ENCODE data around the gene ZDHHC8. TPM values are rescaled to one million over a fixed set of nuclear protein-coding genes. Genes with fewer than 3 reads are reported as not detected.
A peak's percentile ranks its signal among the peaks of the same experiment; 100 is the strongest.

Gene ZDHHC8
- total and polyA plus RNA-seq, 9 donors, result 5.1 to 77.4 (median 58.9) TPM

DNA sequence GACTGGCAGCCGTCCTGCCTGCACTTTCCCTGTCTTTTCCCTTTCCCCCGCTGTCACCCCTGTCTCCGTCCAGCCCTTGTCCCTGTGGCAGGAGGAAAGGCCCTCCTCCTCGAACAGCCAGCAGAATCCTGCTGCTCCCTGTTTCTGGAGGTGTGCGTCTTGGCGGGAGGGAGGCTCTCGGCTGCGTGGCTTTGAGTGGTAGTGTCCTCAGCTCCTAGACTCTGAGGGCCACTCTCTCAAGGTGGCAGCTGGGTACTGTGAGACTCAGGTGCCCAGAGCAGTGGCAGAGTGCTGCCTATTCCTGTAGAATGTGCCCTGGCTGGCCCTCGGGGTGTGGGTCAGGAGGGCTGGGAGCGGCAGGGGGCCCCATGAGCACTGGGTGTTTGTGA is 24.8 kb upstream of the ZDHHC8 start:
- intact Hi-C loops (cut with DNase I), result no loop called here
- WGBS, 3 donors, result 90 to 95% (median 90%) methylated on average over 10 of the region's 10 CpGs
- no peak overlapping the region for H3K27ac ChIP-seq
- H3K27me3 ChIP-seq, result no peaks in the 10 kb centered on the region
- no peaks in the 10 kb centered on the region for H3K4me1 ChIP-seq (ENCODE audit: insufficient read depth)
- H3K36me3 ChIP-seq, result peaks cover 4% of the 10 kb centered on the region
- peak in 1 of 5 donors; percentile 11 for DNase-seq
- TF ChIP-seq EP300 (IDR thresholded peaks at IDR 0.05) (no peak), POLR2A (IDR thresholded peaks at IDR 0.05) (no peak)
- TF ChIP-seq, protein P1, sequence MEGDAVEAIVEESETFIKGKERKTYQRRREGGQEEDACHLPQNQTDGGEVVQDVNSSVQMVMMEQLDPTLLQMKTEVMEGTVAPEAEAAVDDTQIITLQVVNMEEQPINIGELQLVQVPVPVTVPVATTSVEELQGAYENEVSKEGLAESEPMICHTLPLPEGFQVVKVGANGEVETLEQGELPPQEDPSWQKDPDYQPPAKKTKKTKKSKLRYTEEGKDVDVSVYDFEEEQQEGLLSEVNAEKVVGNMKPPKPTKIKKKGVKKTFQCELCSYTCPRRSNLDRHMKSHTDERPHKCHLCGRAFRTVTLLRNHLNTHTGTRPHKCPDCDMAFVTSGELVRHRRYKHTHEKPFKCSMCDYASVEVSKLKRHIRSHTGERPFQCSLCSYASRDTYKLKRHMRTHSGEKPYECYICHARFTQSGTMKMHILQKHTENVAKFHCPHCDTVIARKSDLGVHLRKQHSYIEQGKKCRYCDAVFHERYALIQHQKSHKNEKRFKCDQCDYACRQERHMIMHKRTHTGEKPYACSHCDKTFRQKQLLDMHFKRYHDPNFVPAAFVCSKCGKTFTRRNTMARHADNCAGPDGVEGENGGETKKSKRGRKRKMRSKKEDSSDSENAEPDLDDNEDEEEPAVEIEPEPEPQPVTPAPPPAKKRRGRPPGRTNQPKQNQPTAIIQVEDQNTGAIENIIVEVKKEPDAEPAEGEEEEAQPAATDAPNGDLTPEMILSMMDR (IDR thresholded peaks at IDR 0.05), result no peak
- no peaks in the 10 kb centered on the region for H3K9me3 ChIP-seq
- H3K4me3 ChIP-seq, result no peak overlapping the region

DNA sequence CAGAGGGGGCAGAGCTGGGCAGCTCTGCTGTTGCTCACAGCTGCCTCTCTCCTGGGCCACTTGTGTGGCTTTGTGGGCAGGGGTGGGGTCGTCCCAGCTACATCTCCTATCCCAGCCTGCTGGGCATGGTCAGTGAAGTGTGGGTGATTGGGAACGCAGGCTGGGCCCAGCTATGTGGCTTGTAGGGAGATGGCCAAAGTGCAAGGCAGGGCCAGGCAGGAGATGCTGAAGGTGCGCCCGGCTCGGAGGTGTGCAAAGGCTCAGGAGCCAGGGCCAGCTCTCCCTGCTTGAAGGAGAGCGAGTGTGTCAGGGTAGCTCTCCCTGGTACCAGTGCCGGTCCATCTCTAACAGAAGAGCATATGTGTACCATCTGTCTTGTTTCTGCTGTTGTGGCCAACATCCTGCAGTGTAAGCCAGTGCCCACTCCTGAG is 24.1 kb upstream of the ZDHHC8 start:
- Histone ChIP-seq H3K4me1 (ENCODE audit: insufficient read depth) (no peaks in the 10 kb centered on the region), H3K4me3 (no peak overlapping the region), H3K9me3 (no peaks in the 10 kb centered on the region), H3K27me3 (no peaks in the 10 kb centered on the region), H3K36me3 (peaks cover 4% of the 10 kb centered on the region), H3K27ac (no peak overlapping the region)
- 89 to 94% (median 94%) methylated on average over 7 of the region's 7 CpGs for WGBS, 3 donors
- peak in 1 of 5 donors; percentile 18 for DNase-seq
- intact Hi-C loops (cut with DNase I), result no loop called here
- TF ChIP-seq EP300 (IDR thresholded peaks at IDR 0.05), result no peak
- TF ChIP-seq POLR2A (IDR thresholded peaks at IDR 0.05), result no peak
- TF ChIP-seq, protein P1 (IDR thresholded peaks at IDR 0.05), result no peak

DNA sequence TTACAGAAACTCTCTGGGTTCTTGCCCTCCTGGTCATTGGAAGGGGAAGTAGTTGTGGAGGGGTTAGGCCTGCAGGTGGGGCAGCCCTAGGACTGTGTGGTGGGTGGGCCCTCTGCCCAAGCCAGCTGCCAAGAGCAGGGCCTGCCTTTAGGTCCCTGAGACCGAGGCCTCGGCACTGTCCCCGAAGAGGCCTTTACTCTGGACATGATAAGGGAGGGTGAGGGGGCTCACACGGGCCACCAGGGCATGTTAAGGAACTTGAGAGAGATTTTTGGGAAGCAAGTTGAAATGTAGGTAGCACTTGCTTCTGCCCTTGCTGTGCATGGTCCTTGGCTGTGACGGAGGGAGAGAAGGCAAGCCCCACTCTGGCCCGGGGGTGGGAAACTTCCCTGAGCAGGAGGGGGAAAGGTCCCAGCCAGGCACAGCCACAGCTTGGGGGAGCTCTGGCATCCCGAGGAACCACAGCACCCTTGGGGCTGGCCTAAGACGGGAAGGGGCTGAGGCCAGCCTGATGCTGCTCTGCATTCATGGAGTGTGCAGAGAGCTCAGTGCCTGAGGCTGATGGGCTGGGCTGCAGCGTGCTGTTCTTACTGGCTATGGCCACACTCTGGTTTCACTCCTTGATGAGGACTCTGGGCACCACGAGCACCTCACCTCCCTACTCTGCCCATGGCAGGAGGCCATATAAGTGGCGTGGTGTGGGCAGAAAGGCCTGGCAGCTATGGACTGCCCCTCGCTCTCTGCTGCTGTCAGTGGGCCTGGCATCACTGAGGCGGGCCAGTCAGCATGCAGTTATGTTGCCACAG is 23.4 kb upstream of the ZDHHC8 start:
- Histone ChIP-seq H3K27ac (no peak overlapping the region), H3K4me3 (no peak overlapping the region), H3K9me3 (no peaks in the 10 kb centered on the region), H3K36me3 (peaks cover 4% of the 10 kb centered on the region), H3K27me3 (no peaks in the 10 kb centered on the region), H3K4me1 (ENCODE audit: insufficient read depth) (no peaks in the 10 kb centered on the region)
- peak in 1 of 5 donors; percentile 22 for DNase-seq
- TF ChIP-seq EP300 (IDR thresholded peaks at IDR 0.05) (no peak), POLR2A (IDR thresholded peaks at IDR 0.05) (no peak)
- TF ChIP-seq, protein P1 (IDR thresholded peaks at IDR 0.05), result no peak
- WGBS, 3 donors, result 75 to 77% (median 76%) methylated on average over 12 to 13 of the region's 13 CpGs
- intact Hi-C loops (cut with DNase I), result no loop called here

DNA sequence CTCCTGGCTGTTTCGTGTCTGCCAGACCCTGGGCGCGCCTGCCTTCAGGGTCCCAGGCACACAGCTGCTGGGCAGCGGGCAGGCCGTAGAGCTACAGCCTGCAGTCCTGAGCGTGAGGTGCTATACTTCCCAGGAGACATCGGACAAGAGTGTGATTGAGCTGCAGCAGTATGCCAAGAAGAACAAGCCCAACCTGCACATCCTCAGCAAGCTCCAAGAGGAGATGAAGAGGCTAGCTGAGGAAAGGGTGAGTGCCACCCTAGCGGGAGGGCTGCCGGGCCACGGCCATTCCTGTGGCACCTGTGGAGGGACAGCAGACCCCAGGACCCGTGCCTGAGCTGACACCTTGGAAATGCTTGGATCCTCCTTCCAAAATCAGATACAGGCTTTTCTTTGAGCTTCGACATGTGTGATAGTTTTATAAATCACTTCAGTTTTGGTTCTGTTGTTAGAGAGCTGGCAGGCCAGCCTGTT is 22.8 kb upstream of the ZDHHC8 start:
- peak in 1 of 5 donors; percentile 14 for DNase-seq
- Histone ChIP-seq H3K4me1 (ENCODE audit: insufficient read depth) (no peaks in the 10 kb centered on the region), H3K27ac (no peak overlapping the region), H3K27me3 (no peaks in the 10 kb centered on the region), H3K9me3 (no peaks in the 10 kb centered on the region), H3K36me3 (peaks cover 4% of the 10 kb centered on the region), H3K4me3 (no peak overlapping the region)
- TF ChIP-seq POLR2A (IDR thresholded peaks at IDR 0.05) (no peak), EP300 (IDR thresholded peaks at IDR 0.05) (no peak)
- TF ChIP-seq, protein P1 (IDR thresholded peaks at IDR 0.05), result no peak
- WGBS, 3 donors, result 74 to 84% (median 79%) methylated on average over 11 to 12 of the region's 12 CpGs
- intact Hi-C loops (cut with DNase I), result no loop called here
